NCI-H446 (cell line): ENCODE measurements around the gene ZFHX2.
"Not testable (repeated sequence)": the region's sequence is repeated elsewhere in the genome, so short reads cannot be mapped to it uniquely, and the experiment has no call there.

Experiments used
- DNase-seq, 2 experiments: peaks; one replicate each; lab custom pipeline; 2025; lab: John Stamatoyannopoulos, UW

Gene ZFHX2

DNA sequence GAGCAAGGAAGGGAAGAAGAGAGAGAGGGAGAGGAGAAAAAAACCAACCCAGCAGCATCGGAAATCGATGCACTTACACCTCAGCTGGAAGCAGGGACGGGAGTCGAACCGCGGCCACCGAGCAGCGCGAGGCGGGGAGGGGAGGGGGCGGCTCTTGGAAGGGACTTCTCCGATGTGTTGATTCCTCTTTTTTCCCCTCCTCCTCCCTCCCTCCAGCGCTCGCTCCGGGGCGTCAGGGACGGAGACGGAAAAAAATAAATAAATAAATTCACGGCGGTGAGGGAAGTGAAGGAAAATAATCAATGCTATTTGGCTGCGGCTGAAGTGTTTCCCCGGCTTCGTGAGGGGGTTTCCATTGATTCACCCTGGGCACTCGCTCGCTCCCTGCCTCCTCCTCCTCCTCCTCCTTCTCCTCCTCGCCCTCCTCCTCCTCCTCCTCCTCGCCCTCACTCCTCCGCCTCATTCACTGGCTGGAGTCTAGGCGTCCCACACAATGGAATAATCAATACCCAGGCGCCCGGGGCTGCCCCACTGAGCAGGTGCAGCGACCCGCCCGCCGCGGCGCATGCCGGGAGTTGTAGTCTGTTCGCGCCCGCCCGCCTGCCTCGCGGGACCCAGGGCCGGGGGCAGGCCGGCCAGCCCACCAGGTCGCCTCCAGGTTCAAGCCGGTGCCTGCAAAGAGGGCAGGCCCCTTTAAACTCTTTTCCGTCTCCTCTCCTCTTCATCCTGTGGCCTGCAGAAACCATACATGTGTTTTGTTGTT lies at the start of gene ZFHX2:
Gene ZFHX2, minus strand, starts transcription at position 500 of the 763 bp plus-strand sequence. CDS start 16,440 bp downstream, outside the sequence.
- DNase-seq, result peak; percentile 86 to 90

DNA sequence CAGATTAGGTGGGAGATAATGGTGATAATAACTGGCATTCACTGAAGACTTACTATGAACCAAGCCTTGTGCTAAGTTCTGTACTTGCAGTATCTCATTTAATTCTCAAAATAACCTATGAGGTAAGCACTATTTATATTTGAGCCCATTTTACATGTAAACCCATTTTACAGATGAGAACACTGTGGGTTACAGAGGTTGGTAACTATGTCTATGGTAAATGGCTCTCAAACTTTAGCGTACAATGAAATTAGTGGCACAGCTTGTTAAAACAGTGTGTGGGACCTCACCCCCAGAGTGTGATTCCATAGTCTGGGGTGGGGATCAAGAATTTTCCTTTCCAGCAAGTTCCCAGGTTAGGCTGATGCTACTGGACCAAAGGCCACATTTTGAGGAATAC lies 49.2 kb upstream of the ZFHX2 start:
- DNase-seq, result no peak

DNA sequence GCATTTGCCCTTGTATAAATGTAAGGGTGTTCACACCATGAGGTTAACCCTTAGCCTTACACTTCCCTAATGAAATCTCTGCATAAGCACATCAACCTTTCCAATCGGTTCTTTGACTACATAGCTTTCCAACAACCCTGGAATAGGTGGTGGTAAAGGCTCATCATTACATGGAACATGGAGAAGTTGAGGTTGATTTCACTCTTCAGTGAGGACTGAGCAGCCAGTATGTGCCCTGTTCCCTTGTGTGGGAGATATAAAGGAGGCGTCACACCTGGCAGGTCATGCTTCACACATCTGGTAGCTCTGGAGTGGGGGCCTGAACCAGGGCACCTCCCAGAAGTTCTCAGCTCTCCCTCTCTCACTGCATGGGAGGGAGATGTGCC lies 48.8 kb upstream of the ZFHX2 start:
- no peak for DNase-seq

DNA sequence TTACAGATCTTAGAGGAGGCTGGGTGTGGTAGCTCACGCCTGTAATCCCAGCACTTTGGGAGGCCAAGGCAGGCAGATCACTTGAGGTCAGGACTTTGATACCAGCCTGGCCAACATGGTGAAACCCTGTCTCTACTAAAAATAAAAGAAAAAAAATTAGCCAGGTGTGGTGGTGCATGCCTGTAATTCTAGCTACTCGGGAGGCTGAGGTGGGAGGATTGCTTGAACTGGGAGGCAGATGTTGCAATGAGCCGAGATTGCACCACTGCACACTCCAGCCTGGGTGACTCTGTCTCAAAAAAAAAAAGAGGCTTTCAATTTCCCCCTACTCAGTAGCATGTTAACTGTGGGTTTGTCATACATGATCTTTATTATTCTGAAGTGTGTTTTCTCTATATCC lies 42.6 kb upstream of the ZFHX2 start:
- not testable (repeated sequence) for DNase-seq

DNA sequence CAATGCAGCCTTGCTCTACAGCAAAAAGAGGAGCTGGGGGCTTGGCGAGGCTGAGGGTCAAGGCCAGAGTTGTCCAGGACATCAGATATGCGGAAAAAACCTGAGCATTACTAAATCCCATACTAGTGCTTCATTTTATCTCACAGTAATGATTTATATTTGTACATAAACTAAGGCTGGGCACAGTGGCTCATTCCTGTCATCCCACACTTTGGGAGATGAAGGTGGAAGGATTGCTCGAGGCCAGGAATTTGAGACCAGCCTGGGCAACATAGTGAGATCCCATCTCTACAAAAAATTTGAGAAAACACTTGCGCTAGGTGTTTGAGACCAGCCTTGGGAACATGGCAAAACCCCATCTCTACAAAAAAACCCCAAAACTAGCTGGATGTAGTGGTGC lies 38.6 kb upstream of the ZFHX2 start:
- DNase-seq, result no peak

DNA sequence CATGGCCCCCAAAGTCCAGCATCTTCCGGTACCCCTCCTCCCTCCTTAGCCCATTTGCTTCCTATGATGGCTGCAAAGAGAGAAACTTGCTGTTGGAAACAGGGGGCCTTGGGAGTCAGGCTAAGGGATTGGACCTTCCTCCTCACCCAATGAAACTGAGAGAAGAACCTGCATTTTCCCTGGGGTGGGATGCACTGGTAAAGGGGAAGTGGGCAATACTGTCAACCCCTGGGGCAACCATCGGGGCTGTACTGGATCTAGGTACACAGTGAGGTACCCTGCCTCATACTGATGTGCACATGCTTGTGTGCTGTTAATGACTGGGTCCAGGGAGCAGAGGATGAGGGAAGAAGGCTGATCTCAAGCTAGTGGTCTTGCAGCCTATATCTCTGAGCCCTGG lies 38.0 kb upstream of the ZFHX2 start:
- DNase-seq, result no peak

DNA sequence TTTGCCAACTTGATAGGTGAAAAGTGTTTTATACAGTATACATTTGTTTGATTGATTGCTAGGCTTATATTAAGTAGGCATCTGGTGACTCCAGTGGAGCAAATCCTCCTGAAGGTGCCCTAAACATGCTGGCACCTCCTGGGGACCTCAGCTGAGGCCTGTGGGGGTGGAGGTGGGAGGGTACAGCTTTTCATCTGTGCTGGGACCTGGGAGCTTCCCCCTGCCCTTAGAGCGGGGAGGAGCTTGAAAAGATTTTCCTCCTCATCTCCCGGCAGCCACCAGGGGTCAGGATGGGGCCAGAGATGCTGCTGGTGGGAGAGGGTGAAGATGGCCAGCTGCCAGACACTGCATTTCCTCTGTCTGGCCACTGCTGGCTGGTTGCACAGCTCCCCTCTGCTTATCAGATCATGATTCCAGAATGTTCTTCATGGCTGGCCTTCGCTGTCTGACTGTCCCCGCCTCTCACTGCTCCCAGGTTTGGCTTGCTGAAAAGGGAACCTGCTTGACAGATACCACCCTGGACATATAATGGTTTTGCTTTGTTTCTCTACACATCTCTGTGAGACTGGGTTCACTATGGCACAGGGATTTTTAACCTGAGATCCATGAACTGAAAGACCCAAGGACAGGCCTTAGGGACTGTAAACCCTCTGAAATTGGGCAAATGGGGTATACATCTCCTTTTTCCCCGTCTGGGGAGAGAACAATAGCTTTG lies 37.5 kb upstream of the ZFHX2 start:
- peak; percentile 79 to 90 for DNase-seq

DNA sequence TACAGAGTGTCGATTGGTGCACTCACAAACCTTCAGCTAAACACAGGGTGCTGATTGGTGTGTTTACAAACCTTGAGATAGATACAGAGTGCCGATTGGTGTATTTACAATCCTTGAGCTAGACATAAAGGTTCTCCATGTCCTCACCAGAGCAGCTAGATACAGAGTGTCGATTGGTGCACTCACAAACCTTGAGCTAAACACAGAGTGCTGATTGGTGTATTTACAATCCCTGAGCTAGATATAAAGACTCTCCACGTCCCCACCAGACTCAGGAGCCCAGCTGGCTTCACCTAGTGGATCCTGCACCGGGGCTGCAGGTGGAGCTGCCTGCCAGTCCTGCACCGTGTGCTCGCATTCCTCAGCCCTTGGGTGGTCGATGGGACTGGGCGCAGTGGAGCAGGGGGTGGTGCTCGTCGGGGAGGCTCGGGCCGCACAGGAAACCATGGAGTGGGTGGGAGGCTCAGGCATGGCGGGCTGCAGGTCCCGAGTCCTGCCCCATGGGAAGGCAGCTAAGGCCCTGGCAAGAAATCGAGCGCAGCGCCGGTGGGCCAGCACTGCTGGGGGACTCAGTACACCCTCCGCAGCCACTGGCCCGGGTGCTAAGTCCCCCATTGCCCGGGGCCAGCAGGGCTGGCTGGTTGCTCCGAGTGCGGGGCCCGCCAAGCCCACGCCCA lies 33.1 kb upstream of the ZFHX2 start:
- not testable (repeated sequence) for DNase-seq

DNA sequence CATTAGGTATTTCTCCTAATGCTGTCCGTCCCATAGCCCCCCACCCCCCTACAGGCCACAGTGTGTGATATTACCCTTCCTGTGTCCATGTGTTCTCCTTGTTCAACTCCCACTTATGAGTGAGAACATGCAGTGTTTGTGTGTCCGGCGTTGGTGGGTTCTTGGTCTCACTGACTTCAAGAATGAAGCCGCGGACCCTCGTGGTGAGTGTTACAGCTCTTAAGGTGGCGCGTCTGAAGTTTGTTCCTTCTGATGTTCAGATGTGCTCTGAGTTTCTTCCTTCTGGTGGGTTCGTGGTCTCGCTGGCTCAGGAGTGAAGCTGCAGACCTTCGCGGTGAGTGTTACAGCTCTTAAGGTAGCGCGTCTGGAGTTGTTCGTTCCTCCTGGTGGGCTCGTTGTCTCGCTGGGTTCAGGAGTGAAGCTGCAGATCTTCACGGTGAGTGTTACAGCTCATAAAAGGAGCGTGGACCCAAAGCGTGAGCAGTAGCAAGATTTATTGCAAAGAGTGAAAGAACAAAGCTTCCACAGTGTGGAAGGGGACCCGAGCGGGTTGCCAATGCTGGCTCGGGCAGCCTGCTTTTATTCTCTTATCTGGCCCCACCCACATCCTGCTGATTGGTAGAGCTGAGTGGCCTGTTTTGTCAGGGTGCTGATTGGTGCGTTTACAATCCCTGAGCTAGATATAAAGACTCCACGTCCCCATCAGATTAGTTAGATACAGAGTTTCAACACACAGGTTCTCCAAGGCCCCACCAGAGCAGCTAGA lies 32.4 kb upstream of the ZFHX2 start:
- not testable (repeated sequence) for DNase-seq

DNA sequence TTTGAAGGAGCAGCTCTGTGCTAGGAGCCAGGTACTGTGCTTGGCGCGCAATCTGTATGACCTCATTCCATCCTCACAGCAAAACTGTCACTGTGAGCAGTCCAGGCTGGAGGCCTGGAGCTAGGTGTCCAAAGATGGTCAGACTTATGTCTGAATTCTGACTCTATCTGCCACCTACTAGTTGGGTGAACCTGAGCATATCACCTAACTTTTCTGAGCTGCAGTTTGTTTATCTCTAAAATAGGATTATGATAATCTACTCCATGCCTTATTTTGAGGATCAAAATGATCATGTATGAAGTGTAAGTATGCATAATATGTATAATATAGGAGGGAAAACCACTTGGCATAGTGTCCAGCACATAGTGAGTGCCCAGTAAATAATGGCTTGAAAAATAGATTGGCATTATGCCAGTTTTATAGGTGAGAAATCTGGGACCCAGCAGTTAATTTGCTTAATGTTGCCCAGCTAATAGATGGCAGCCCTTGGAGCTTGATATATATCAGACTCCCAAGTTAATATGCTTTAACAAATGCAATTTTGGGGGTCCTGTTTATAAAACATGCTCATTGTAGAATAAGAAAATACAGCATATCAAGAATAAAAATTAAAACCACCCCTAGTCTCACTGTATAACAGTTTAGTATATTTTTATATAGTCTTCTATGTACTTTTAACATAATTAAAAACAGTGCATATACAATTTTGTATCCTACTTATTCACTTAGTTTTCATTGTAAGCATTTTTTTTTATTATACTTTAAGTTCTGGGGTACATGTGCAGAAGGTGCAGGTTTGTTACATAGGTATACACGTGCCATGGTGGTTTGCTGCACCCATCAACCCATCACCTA lies 31.6 kb upstream of the ZFHX2 start:
- DNase-seq, result no peak

DNA sequence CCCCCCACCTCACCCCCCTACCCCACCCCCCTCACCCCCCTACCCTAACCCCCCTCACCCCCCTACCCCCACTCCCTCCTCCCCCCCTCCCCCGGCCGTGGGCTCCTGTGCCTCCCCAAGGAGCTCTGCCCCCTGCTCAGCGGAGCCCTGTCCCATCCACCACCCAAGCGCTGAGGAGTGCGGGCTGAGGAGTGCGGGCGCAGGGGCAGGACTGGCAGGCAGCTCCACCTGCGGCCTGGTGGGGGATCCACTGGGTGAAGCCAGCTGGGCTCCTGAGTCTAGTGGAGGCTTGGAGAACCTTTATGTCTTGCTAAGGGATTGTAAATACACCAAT lies 29.4 kb upstream of the ZFHX2 start:
- no peak for DNase-seq

DNA sequence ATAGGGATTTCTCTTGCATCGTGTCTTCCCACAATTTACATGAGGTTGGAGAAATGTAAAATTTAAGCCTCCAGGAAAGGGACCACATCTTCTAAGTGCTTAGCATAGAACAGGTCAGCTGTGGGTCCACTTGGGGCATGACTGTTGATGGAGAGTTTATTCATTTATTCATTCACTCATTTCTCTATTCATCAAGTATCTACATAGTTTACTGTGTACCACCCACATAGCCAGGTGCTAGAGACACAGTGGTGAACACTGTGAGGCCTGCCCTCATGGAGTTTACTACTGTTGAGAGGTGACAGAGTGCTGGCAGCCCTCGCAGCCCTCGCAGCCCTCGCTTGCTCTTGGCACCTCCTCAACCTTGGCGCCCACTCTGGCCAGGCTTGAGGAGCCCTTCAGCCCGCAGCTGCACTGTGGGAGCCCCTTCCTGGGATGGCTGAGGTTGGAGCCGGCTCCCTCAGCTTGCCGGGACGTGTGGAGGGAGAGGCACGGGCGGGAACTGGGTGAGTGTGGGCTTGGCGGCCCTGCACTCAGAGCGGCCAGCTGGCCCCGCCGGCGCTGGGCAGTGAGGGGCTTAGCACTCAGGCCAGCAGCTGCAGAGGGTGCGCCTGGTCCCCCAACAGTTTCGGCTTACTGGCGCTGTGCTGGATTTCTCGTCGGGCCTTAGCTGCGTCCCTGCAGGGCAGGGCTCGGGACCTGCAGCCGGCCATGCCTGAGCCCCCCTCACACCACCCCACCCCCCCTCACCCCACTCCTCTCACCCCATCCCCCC lies 28.8 kb upstream of the ZFHX2 start:
- no peak for DNase-seq

DNA sequence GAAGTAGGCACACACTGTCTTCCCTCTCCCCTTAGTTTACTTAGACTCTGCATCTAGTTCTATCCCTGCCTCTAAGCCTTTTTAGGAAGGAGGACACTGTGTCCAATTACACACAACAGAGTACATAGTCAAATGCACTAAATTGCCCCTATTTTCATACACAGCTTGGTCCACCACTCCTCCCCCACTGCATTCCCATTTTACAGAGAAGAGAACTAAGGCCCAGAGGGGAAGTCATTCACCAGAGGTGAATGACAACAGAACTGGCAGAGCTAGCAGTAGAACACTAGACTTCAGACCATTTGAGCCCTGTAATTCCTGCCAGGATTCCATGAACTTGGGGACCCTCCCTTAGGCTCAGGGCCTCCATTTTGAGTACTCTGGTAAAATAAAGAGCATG lies 28.2 kb upstream of the ZFHX2 start:
- DNase-seq, result no peak

DNA sequence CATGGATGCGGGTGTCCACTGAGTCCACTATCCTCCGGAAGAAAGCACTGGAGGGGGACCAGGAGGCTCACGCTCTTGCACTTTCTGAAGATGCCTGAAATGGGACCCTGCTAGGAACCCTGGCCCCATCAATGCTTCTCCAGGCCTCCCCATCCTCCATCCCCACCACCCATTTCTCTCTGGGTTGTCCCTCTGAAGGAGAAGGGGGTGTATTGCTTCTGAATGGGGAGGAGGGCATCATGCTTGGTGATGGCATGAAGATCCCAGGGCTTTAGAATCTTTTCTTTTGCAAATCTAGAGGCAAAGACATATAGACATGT lies 27.7 kb upstream of the ZFHX2 start:
- no peak for DNase-seq

DNA sequence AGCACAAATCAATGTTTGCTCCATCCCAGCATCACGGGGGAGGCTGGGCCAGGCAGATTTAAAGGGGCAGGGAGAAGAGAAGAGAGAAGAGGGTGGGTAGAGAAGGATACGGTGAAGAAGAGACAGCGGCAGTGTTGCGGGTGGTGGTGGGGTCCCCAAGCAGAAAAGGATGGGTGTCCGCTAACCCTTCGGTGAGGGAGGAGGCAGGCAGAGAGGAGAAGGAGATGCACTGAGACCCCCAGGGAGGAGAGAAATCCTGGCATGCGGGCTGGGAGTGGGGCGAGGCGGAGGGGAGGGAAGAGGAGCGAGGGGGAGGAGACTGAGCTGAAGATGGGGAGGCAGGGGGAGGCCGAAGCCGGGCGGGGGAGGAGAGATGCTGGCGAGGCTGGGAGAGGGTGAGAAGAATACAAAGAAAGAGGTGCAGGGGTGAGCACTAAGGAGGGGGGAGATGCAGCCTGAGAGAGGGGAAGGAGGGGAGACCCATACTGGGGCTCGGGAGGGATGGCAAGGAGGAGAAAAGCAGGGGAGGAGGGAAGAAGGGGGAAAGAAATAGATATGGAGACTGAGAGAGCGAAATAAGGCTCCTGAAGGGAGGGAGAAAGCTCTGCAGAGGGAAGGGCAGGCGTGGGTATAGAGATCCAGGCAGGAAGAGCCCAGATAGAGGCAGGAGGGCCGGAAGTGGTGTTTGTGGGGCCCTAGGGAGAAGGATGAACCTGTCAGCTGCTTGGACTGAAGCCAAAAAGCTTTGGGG lies 27.2 kb upstream of the ZFHX2 start, which contains the start of gene JPH4:
Gene JPH4, minus strand, starts transcription at position 231 of the 751 bp plus-strand sequence. CDS start 1,337 bp downstream, outside the sequence.
- peak in 1 of 2 experiments; percentile 20 for DNase-seq

DNA sequence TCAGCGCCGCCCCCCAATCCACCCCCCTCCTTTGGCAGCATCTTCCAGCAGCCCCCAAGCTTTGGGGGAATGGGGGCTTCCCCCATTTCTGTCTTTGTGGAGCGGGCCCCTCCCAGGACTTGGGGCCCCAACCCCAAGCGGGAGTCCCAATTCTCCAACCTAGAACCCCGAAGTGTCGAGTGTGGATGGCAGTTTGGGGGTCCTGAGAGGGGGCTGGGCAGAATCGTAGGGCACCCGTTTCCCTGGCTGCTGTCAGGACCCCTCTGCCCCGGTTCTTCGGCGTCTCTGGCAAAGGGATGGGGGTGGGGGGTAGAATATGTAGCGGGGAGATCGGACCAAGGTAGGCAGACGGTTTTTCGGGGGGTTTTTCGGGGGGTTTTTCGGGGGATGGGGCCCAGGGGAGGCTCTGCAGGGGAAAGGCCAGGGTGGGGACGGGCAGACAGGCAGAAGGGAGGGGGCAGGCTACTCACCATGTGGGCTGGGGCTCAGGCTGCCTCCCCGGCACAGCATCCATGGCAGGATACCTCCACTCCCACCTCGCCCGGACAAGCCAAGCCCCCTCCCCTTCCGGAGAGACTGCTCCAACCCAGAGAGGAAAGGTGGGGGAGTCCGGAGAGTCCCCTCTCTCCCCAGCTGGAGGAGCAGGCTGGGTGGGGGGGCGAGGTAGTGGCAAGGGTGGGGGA lies 26.3 kb upstream of the ZFHX2 start:
- no peak for DNase-seq

DNA sequence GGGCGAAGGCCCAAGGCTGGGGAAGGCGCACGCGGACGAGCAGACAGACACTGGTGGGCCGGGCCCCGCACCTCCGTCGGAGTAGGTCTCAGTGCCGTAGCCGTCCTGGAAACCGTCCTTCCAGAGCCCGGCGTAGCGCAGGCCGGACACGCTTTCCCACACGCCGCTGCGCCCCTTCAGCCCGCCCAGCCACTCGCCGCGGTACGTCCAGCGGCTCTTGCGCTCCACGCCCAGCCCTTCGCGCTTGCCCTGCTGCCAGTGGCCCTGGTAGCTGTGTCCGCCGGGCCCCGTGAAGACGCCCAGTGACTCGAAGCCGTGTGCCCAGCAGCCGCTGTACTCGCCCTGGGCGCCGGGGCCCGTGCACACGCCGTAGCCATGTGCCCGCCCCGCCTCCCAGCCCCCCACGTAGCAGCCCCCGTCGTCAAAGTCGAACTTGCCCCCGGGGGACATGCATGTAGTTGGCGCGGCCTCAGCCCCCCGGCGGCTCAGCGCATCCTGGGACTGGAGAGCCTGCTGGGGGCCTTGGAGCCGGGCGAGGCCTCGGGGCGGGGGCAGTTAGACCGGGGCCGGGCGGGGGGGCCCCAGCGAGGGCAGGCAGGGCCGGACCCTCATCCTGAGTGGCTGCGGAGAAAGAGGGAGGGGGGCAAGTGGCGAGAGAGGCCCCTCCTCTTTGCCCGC lies 25.6 kb upstream of the ZFHX2 start:
- no peak for DNase-seq

DNA sequence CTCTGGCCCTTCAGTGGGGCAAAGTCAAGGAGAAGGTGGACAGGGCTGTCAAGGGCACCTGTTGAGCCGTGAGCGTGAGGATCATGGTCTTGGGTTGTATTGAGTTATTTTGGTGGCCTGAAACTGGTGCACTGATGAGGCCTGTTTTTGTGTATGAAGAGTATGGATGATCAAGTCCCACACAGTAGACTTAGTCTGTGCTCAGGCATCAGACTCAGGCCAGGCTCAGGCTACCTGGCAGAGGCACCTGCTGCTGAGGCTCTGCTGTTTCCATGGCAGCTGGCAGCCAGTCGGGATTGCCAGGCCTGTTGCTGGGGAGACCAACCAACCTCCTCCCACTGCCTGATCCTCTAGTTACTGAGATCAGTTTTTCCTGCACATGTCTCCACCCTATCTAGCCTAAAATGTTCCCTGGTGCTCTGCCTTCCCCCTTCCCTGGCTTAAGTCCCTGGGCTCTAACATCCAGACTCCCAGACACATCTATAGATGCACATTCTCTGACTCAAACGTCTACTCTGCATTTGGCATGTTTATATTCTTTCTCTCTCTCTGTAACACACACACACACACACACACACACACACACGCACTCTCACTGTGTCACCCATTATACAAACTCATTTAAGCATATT lies 21.9 kb upstream of the ZFHX2 start:
- DNase-seq, result no peak
